Kidney epithelial cell (primary cell): ENCODE results near the gene LONRF2. TPM values are rescaled to one million over a fixed set of nuclear protein-coding genes. Genes with fewer than 3 reads are reported as not detected.

Experiments used
- DNase-seq: peaks from one replicate; pipeline ENCODE4 v3.0.0-alpha.2; 2010; ENCODE audit warnings: low read depth
- H3K27me3 ChIP-seq: 2 replicates; pipeline ENCODE4 v1.6.0; 2011; ENCODE audit warnings: low read length; ENCODE audit not compliant: control insufficient read depth, insufficient read depth
- H3K36me3 ChIP-seq: 2 replicates; pipeline ENCODE4 v1.5.1; 2011; ENCODE audit warnings: low read length; ENCODE audit not compliant: control insufficient read depth, insufficient read depth
- H3K4me3 ChIP-seq: 2 replicates; pipeline ENCODE4 v1.5.1; 2011; ENCODE audit warnings: low read depth, mild to moderate bottlenecking, control low read depth, low read length
- CTCF ChIP-seq: IDR thresholded peaks from 2 replicates; pipeline ENCODE4 v1.5.1; 2011; ENCODE audit warnings: mild to moderate bottlenecking, moderate library complexity, low read length, control low read depth, inconsistent platforms; ENCODE audit not compliant: insufficient read depth, poor library complexity, severe bottlenecking
- total RNA-seq: library from RNA; depleted of rRNA; stranded (reverse); fragments of >200 nt; gene quantifications from 2 replicates; pipeline ENCODE4 v1.2.3, GENCODE V29; 2015

LONRF2 gene
- total RNA-seq, 1 donor from 2014 or later = 3.3 TPM

- Histone ChIP-seq H3K4me3 (no peak overlapping the region), H3K36me3 (no peaks in the 10 kb centered on the region), H3K27me3 (no peaks in the 10 kb centered on the region)
- no peak for TF ChIP-seq CTCF
- DNase-seq = no peak
These were observed 33.3 kb downstream of the LONRF2 start for GRCh38 chr2:100289020-100289419.

GRCh38 chr2:100286318-100286717 is 36.0 kb downstream of the LONRF2 start:
- H3K36me3 ChIP-seq = no peaks in the 10 kb centered on the region
- TF ChIP-seq CTCF = no peak
- DNase-seq = no peak
- H3K4me3 ChIP-seq = no peak overlapping the region
- H3K27me3 ChIP-seq = no peaks in the 10 kb centered on the region

- no peaks in the 10 kb centered on the region for H3K27me3 ChIP-seq
These were observed 36.6 kb downstream of the LONRF2 start for GRCh38 chr2:100285691-100286090.

GRCh38 chr2:100285011-100285410 is 37.3 kb downstream of the LONRF2 start:
- Histone ChIP-seq H3K36me3 (no peaks in the 10 kb centered on the region), H3K27me3 (no peaks in the 10 kb centered on the region), H3K4me3 (no peak overlapping the region)
- DNase-seq = no peak
- TF ChIP-seq CTCF = no peak

More at GRCh38 chr2:100285691-100286090, 36.6 kb downstream of the LONRF2 start:
- H3K4me3 ChIP-seq = no peak overlapping the region
- H3K36me3 ChIP-seq = no peaks in the 10 kb centered on the region
- peak; percentile 86 for DNase-seq
- no peak for TF ChIP-seq CTCF

GRCh38 chr2:100283724-100284501 is 38.4 kb downstream of the LONRF2 start:
- H3K36me3 ChIP-seq = no peaks in the 10 kb centered on the region
- no peak overlapping the region for H3K4me3 ChIP-seq
- TF ChIP-seq CTCF = no peak
- DNase-seq = no peak
- H3K27me3 ChIP-seq = no peaks in the 10 kb centered on the region
